ENCODE measurements around the gene PPP1CB.
"Not testable (repeated sequence)": the region's sequence is repeated elsewhere in the genome, so short reads cannot be mapped to it uniquely, and the experiment has no call there.

PPP1CB gene

GRCh38 chr2:28780496-28780895 is 28.9 kb downstream of the PPP1CB start:
- DNase-seq = no peak

- DNase-seq = no peak
Observed at GRCh38 chr2:28782423-28782822, 30.8 kb downstream of the PPP1CB start.

GRCh38 chr2:28784570-28784969 is 32.9 kb downstream of the PPP1CB start:
- not testable (repeated sequence) for DNase-seq

DNA sequence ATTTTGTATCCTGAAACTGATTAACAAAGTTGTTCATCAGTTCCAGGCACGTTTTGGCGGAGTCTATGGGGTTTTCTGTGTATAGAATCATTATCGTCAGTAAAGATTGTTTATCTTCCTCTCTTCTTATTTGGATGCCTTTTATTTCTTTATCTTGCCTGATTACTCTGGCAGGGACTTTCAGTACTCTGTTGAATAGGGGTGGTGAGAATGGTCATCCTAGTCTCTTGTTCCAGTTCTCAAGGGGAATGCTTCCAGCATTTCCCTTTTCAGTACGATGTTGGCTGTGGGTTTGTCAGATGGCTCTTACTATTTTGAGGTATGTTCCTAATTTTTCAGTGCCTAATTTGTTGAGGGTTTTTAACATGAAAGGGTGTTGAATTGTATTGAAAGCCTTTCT is 45.0 kb downstream of the PPP1CB start:
- DNase-seq = no peak

DNA sequence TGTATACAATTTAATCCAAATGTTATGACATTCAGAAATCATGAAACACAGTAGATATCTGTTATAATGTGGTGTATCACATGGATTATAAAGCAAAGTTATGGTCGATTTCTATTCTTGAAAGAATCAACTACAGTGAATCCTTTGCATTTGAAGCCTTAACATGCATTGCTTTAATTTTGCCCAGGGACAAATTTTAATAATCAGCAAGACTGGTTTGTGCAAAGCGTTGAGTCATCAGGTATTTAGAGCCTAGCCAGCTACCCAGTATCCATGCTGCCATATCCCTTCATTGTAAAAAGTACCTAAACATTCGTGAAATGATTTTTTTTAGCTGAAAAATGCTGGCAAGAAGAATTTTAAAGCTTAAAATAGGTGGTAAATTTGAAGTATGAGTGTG is 50.1 kb downstream of the PPP1CB start:
- DNase-seq = no peak

DNA sequence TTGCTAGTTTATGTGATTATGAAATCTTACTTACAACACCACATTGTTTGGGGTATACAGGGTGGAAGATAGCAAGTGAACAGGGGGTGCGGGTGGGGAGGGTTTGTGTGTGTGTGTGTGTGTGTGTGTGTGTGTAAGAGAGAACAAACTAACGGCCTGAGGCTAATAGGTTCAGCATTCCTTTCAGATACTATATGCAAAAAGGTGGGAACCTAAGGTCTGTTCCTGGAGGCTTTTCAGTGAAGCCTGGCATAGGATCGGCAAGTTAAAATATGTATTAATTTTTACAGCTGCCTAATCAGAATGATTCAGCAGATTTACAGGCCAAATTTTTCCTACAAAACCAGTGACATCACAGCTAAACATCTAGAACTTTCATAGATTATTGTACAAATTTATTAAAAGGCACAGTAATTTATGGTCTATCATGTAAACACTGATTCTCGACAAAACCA is 51.4 kb downstream of the PPP1CB start:
- DNase-seq = no peak

DNA sequence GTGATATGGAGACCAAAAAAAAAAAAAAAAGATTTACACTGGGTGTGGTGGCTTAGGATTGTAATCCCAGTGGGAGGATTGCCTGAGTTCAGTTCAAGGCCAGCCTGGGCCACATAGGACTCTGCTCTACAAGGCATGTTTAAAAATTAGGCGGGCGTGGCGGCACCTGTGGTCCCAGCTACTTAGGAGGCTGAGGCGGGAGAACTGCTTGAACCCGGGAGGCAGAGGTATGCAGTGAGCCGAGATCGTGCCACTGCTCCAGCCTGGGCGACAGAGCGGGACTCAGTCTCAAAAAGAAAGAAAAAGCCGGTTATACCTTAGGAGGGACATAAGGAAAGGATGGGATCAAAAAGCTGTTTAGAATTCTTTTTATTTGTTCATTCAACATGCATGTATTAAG is 58.3 kb downstream of the PPP1CB start:
- no peak for DNase-seq

DNA sequence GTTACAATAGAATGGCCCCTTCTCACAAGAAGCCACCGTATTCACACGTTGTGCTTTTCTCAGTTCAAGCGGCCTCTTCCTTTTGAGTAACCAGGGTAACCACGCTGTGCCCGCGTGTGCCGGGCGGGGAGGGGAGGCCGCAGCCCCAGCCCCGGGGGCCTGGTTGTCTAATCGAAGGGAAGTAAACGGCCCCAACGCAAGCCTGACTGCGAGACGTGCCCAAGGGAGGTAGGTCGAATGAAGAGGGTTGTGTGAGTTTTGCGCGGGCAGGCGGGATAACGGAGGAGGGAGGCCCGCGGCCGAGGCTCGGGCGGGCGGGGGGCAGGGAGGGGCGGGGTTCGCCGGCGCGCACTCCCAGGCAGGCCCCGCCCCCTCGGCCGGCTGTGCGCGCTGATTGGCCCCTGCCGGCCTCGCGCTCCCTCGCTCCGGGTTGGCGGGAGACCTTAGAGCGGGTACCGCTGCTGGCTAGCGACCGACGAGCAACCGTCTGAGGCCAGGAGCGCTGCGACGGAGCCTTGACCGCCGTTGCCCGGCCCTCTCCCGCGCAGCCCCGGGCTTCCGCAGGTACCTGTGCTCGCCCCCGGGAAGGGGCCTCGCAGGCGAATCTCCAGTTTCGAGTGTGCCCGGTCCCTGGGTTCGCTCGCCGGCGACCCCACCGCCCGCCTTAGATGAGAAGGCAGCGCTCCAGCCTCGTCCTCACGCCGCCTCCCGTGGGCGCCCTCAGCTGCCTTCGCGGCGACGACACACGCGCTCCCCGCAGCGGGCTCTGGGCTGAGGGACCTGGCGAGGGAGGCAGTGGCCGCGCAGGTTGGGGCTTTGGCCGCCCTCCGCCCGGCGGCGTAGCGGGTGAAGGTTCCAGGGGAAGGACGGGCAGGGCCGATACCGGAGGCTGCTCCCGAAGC is 59.0 kb downstream of the PPP1CB start, which contains the start of gene SPDYA:
Gene SPDYA, plus strand, starts transcription at position 451 of the 902 bp plus-strand sequence. CDS start 5,181 bp downstream, outside the sequence.
- no peak for DNase-seq

DNA sequence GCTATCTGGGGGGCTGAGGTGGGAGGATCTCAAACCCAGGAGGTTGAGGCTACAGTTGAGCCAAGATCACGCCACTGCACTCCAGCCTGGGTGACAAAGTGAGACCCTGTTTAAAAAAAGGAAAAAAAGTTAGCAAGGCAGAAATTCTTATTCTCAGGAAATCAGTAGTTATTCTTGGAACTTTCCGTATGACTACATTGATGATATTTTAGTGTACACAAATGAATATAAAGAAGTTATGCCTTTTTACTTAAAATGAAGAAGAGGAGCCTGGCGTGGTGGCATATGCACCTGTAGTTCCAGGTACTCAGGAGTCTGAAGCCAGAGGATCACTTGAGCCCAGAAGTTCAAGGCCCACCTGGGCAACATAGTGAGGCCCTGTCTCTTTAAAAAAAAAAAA is 66.4 kb downstream of the PPP1CB start:
- DNase-seq = no peak

DNA sequence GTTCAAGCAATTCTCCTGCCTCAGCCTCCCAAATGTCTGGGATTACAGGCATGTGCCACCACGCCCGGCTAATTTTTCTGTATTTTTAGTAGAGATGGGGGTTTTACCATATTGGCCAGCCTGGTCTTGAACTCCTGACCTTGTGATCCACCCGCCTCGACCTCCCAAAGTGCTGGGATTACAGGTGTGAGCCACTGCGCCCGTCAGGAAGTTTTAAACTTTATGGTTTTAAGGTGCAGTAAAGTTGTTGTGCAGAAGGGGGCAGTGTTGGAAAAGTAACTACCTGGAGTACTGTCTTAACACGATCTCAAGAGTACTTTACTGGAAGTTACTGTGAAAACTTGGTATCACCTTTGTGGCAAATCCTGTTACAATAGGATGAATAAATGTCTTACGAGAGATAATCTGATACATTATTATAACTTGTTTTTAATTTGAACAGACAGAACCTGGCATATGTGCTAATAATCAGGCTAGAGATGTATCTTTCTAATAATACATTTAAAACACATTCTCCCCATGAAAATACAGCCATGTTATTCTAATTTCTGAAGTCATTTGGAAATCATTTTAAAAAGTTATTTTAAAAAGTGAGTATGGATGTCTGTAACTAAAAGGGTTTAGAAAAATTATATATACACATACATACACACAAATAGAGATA is 69.8 kb downstream of the PPP1CB start:
- DNase-seq = no peak

DNA sequence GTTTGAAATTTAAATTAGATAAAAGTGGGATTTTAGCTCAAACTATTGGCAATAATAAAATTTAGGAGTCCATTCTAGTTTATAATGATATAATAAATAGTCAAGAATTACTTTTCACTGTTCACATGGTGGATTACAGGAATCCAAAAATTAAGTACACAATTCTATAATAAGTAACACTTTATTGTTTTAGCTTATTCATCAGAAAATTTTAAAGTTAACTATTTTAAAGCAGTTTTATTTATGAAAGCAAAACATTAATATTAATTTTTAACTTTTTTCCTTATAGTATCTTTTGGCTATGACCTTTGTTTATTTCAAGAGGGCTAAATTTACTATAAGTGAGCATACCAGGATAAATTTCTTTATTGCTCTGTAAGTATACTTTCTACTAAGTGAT is 70.4 kb downstream of the PPP1CB start:
- no peak for DNase-seq

- no peak for DNase-seq
Observed at GRCh38 chr2:28824207-28824606, 72.6 kb downstream of the PPP1CB start.

DNA sequence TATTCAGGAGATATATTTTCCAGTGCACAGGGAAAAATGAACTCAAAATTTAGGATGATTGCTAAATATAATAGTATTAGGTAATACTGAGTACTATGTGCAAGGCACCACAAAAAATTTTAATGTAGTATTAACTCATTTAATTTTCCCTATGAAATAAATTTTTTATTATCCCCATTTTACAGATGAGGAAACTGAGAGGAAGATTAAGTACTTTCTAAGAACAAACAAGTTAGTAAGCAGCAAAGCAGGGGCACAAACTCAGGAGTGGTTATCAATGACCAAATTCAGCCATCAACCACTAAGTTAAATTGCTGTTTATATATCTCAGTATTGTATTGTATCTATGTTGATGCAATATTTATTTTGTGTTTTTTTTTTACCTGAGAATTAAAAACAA is 73.2 kb downstream of the PPP1CB start:
- no peak for DNase-seq

DNA sequence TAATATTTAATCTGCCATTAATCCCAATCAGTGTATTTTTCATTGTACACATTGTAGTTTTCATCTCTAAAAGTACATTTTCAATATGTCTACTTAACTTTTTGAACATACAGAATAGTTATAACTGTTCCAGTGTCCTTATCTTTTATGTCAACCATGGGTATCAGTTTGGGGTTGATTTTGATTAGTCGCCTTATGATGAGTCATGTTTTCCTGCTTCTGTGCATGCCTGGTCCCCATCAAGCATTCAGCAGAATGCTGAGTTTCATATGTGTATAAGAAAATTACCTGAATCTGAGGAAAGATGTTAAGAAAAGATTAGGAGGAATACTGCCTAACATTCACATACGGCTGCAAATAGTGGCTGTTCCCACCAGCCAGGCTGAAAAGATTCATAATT is 76.8 kb downstream of the PPP1CB start:
- DNase-seq = no peak

DNA sequence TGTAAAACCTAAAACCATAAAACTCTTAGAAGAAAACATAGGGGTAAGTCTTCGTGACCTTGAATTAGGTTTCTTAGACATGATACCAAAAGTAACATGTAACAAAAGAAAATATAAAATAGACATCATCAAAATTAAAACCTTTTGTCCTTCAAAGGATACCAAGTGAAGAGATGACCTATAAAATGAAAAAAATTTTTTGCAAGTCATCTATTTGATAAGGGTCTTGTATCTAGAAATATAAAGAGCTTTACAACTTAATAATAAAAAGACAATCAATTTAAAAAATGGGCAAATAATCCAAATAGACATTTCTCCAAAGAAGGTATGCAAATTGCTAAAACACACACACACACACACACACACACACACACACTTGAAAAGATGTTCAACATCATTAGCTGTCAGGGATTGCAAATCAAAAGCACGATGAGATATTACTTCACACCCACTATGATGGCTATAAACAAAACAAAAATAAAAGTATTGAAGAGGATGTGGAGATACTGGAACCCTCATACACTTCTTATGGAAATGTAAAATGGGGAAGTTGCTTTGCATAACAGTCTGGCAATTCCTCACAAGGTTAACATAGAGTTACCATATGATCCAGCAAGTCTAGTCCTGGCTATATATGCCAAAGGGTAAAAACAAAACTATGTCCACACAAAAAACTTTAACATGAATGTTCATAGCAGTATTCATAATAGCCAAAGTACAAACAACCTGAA is 82.3 kb downstream of the PPP1CB start:
- DNase-seq = no peak

GRCh38 chr2:28835781-28836180 is 84.2 kb downstream of the PPP1CB start:
- no peak for DNase-seq

GRCh38 chr2:28838971-28839370 is 87.3 kb downstream of the PPP1CB start:
- no peak for DNase-seq

DNA sequence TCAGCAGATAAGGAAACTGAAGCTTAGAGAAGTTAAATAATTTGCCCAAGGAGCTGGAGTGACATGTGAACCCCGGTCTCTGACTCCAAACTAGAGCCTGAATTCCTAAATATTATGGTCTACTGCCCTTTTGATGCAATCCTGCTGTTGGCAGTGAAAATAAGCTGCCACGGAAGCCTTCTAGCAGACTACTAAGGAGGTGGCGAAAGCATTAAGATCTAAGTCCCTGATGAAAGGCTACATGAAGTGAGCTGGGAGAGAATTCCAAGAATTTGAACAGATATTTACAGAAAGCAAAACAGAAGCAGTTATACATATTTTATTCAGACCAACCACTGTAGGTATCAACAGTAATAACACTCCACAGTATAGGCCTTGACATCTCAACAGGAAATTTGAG is 90.4 kb downstream of the PPP1CB start:
- no peak for DNase-seq
